Stimulated activated memory B cell treated with anti-CD40 and anti-IgM and Interleukin-4, amounts not matched to agents 10 μg/mL and 1 μg/mL and 100 μg/mL, for 72 hours (primary cell): ENCODE measurements around the gene CDK5RAP2.
"Not testable (repeated sequence)": the region's sequence is repeated elsewhere in the genome, so short reads cannot be mapped to it uniquely, and the experiment has no call there.

Experiments used
- ATAC-seq: fragments of 150-1000 bp; cut with Tn5 transposase; 2 replicates; pipeline ENCODE4 v1.10.0; 2021
- H3K27ac Mint-ChIP-seq: one replicate; pipeline ENCODE4 v1.8.0; 2022; ENCODE audit warnings: mild to moderate bottlenecking, mixed read lengths
- H3K27me3 Mint-ChIP-seq: one replicate; pipeline ENCODE4 v1.8.0; 2022; ENCODE audit warnings: mixed read lengths
- H3K36me3 Mint-ChIP-seq: one replicate; pipeline ENCODE4 v1.8.0; 2022; ENCODE audit warnings: mixed read lengths
- H3K4me1 Mint-ChIP-seq: one replicate; pipeline ENCODE4 v1.8.0; 2022; ENCODE audit warnings: mixed read lengths
- H3K4me3 Mint-ChIP-seq: one replicate; pipeline ENCODE4 v1.8.0; 2022; ENCODE audit warnings: mild to moderate bottlenecking, moderate library complexity, mixed read lengths
- H3K9me3 Mint-ChIP-seq: one replicate; pipeline ENCODE4 v1.8.0; 2022; ENCODE audit warnings: mixed read lengths

CDK5RAP2 gene

DNA sequence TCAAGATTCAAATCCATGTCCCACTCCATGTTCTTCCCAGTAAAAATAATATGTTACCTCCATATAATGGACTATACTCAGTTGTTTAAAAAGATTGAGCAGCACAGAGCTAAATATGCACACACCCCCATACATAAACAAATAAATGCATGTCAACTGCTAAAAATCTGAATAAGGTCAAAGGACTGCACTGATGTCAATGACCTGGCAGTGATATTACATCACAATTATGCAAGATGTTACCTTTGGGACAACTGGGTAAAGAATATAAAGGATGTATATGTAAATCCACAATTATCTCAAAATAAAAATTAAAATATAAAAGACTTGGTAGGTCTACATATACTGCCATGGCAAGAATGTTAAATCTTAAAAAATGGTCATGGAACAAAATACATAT lies 57.9 kb downstream of the CDK5RAP2 start:
- no peak overlapping the region for H3K4me3 Mint-ChIP-seq
- no peak overlapping the region for H3K27ac Mint-ChIP-seq
- H3K36me3 Mint-ChIP-seq, result peaks cover 73% of the 10 kb centered on the region
- no peak for ATAC-seq
- H3K27me3 Mint-ChIP-seq, result no peaks in the 10 kb centered on the region
- no peaks in the 10 kb centered on the region for H3K4me1 Mint-ChIP-seq
- H3K9me3 Mint-ChIP-seq, result no peaks in the 10 kb centered on the region

DNA sequence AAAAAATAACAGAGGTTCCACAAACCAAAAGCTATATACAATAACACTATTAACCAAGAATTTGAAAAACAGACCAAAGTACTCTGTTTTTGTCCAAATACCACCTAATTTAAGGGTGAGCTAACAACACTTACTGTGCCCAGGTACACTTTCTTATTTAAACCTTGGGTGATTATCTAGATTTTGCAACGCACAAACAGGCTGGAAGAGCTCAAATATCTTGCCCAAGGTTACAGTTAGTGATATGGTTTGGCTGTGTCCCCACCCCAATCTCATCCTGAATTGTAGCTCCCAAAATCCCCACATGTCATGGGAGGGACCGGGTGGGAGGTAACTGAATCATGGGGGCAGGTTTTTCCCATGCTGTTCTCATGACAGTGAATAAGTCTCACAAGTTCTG lies 58.9 kb downstream of the CDK5RAP2 start:
- peaks cover 73% of the 10 kb centered on the region for H3K36me3 Mint-ChIP-seq
- no peaks in the 10 kb centered on the region for H3K27me3 Mint-ChIP-seq
- no peak overlapping the region for H3K4me3 Mint-ChIP-seq
- peaks cover under 1% of the 10 kb centered on the region for H3K9me3 Mint-ChIP-seq
- H3K27ac Mint-ChIP-seq, result no peak overlapping the region
- no peak for ATAC-seq
- H3K4me1 Mint-ChIP-seq, result no peaks in the 10 kb centered on the region

DNA sequence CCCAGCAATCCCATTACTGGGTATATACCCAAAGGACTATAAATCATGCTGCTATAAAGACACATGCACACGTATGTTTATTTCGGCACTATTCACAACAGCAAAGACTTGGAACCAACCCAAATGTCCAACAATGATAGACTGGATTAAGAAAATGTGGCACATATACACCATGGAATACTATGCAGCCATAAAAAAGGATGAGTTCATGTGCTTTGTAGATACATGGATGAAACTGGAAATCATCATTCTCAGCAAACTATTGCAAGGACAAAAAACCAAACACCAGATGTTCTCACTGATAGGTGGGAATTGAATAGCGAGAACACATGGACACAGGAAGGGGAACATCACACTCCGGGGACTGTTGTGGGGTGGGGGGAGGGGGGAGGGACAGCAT lies 64.0 kb downstream of the CDK5RAP2 start:
- H3K27me3 Mint-ChIP-seq, H3K4me3 Mint-ChIP-seq, H3K4me1 Mint-ChIP-seq, H3K27ac Mint-ChIP-seq, H3K9me3 Mint-ChIP-seq, ATAC-seq: not testable (repeated sequence)
- H3K36me3 Mint-ChIP-seq, result peaks cover 91% of the 10 kb centered on the region

DNA sequence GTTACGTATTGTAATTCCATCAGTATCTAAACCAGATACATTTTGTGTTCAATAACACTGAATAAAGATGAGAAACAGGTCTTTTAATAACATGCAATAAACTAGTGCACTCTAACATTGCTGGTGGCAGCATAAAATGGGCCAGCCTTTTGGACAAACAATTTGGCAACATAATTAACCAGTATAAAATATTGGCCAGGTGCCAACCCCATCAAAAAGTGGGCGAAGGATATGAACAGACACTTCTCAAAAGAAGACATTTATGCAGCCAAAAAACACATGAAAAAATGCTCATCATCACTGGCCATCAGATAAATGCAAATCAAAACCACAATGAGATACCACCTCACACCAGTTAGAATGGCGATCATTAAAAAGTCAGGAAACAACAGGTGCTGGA lies 64.5 kb downstream of the CDK5RAP2 start:
- H3K4me3 Mint-ChIP-seq, H3K27me3 Mint-ChIP-seq, H3K9me3 Mint-ChIP-seq, ATAC-seq, H3K27ac Mint-ChIP-seq, H3K4me1 Mint-ChIP-seq: not testable (repeated sequence)
- peaks cover 94% of the 10 kb centered on the region for H3K36me3 Mint-ChIP-seq

DNA sequence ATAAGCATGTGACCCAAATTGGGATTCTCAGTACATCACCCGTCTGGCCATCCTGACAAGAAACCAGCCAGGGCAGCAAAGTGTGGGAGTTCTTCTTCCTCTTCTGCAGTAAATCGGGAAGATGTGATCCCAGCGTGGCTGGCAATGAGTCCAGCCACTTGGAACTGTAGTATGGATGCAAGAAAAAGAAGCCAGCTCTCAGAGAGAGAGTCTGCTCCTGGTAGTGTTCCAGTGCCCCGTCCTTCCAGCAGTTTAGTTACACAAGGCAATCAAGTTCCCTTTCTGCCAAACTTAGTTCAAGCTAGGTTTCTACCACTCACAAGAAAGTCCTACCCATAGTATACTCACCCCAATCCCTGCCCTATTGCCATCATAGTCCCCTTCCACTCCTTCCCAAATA lies 65.6 kb downstream of the CDK5RAP2 start:
- H3K4me3 Mint-ChIP-seq, result no peak overlapping the region
- peaks cover 100% of the 10 kb centered on the region for H3K36me3 Mint-ChIP-seq
- ATAC-seq, result no peak
- H3K27me3 Mint-ChIP-seq, result no peaks in the 10 kb centered on the region
- no peaks in the 10 kb centered on the region for H3K4me1 Mint-ChIP-seq
- H3K9me3 Mint-ChIP-seq, result peaks cover 2% of the 10 kb centered on the region
- H3K27ac Mint-ChIP-seq, result no peak overlapping the region

DNA sequence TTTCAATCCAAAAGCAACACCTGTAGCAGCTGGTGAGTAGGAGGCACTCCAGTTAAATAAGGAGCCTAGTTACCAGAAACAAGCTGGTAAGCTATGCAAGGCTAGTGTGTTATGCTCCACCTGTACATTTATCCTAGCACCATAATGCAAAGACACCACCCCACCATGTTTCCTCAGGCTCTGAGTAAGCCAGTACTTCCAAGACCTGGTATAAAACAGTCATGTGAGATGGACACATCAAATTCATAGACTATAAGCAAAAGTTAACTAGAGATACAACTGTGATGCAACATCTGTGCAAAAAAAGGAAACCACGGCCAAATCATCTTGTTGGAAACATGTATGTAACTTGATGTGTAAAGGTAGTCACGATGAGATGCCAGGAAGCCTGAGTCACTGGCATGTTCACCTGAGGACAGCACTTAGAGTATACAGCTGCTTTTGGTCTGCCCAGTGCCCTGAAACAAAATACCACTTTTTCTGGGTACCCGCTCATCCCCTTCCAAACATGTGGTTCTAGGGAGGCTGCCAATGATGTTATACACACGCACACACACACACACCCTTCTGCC lies 66.1 kb downstream of the CDK5RAP2 start:
- H3K27ac Mint-ChIP-seq, result no peak overlapping the region
- ATAC-seq, result no peak
- H3K4me3 Mint-ChIP-seq, result no peak overlapping the region
- H3K9me3 Mint-ChIP-seq, result peaks cover 2% of the 10 kb centered on the region
- H3K36me3 Mint-ChIP-seq, result peaks cover 100% of the 10 kb centered on the region
- H3K4me1 Mint-ChIP-seq, result no peaks in the 10 kb centered on the region
- no peaks in the 10 kb centered on the region for H3K27me3 Mint-ChIP-seq

DNA sequence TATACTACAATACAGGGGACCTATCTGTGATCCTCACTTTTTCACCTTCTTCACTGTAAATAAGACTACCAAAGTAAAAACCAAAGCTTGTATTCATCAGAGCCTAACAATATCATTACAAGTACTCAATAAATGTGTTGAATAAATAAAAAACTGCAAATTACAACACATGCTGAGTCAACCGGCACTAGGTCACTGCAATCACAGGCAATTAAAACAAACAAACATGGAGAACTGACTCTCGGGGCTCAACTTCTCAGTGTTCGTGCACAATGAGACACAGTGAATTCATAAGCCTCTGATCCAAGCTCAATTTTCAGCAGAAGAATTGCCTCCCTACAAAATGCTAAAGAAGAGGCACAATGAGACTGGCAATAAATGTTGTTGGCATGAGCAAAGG lies 69.2 kb downstream of the CDK5RAP2 start:
- Mint-ChIP-seq H3K4me1 (no peaks in the 10 kb centered on the region), H3K9me3 (peaks cover 5% of the 10 kb centered on the region), H3K4me3 (no peak overlapping the region), H3K36me3 (peaks cover 98% of the 10 kb centered on the region), H3K27ac (no peak overlapping the region), H3K27me3 (no peaks in the 10 kb centered on the region)
- ATAC-seq, result no peak

DNA sequence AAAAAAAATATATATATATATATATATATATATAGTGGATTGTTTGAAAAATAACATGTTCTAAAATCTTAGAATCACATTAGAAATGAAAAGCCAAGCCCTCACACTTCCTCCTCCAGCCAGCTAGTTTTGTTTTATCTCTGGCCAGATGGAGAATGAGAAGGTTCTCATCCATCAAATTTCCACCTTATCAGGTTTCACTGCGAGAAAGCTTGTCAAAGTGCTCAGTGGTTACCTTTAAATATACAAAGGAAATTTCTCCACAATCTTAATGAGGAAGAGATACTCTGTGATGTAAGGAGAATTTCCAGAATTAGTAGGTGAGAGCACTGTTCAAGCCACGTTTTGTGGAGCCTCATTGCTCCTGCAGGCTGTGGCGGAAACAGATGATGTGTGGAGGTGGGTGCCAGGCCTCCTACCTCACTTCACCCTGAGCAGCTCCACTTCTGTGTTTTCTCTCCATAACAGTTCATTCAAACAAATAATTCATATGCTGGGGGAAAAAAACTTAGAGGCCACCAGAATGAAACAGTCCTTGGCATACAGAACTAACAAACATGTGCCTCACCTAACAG lies 71.9 kb downstream of the CDK5RAP2 start:
- Mint-ChIP-seq H3K4me1 (no peaks in the 10 kb centered on the region), H3K27ac (no peak overlapping the region), H3K9me3 (peaks cover 5% of the 10 kb centered on the region), H3K4me3 (no peak overlapping the region), H3K27me3 (no peaks in the 10 kb centered on the region), H3K36me3 (peaks cover 97% of the 10 kb centered on the region)
- peak; percentile 43 for ATAC-seq

DNA sequence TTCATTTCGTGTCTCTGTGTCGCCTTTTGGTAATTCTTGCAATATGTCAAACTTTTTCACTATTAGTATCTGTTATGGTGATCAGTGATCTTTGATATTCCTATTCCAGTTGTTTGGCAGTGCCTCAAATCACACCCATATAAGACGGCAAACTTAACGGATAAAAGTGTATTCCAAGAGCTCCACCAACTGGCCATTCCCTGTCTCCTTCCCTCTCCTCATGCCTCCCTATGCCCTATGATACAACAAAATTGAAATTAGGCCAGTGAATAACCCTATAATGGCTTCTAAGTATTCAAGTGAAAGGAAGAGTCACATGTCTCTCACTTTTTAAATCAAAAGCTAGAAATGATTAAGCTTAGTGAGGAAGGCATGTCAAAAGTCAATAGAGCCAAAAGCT lies 74.8 kb downstream of the CDK5RAP2 start:
- H3K27me3 Mint-ChIP-seq, result no peaks in the 10 kb centered on the region
- H3K27ac Mint-ChIP-seq, result no peak overlapping the region
- H3K9me3 Mint-ChIP-seq, result peaks cover 5% of the 10 kb centered on the region
- H3K4me3 Mint-ChIP-seq, result no peak overlapping the region
- no peak for ATAC-seq
- peaks cover 94% of the 10 kb centered on the region for H3K36me3 Mint-ChIP-seq
- no peaks in the 10 kb centered on the region for H3K4me1 Mint-ChIP-seq

DNA sequence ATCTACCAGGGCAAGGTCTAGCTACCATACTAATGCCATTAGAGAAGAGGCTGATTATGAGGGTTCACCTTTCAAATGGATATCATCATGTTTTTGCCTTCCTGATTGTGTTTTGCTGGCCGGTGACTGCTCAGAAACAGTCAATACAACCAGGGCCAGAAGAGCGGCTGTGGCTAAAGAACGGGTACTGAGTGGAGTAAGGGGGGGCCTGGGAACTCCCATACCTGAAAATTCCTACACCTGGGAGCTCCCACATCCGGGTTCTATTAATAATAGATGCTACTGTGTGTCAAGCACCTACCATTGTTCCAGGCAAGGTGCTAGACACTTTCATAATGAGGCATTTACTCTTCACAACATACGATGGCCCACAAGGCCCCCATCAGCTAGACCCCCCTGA lies 79.2 kb downstream of the CDK5RAP2 start:
- Mint-ChIP-seq H3K4me3 (no peak overlapping the region), H3K27ac (no peak overlapping the region), H3K36me3 (peaks cover 60% of the 10 kb centered on the region)

DNA sequence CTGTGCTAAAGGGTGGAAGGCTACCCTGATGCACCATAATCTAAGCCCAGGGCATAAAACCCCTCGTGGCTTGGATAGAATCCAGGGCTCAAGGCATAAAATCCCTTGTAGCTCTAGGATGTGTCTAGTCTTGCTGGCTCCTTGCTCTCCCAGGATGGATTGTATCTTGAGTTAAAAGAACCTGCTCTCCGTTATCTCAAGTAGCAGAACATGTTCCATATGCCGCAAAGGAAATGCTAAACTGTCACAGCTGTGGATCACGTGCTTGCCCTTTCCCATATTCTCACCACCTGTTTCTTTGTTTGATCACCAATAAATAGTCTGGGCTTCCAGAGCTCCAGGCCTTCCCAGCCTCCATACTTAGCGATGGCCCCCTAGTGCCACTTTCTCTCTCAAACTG lies 82.1 kb downstream of the CDK5RAP2 start:
- not testable (repeated sequence) for H3K9me3 Mint-ChIP-seq, ATAC-seq, H3K4me3 Mint-ChIP-seq, H3K4me1 Mint-ChIP-seq, H3K27me3 Mint-ChIP-seq, H3K27ac Mint-ChIP-seq
- H3K36me3 Mint-ChIP-seq, result peaks cover 48% of the 10 kb centered on the region

More for the DNA sequence above, 79.2 kb downstream of the CDK5RAP2 start:
- no peak for ATAC-seq
- Mint-ChIP-seq H3K27me3 (no peaks in the 10 kb centered on the region), H3K4me1 (no peaks in the 10 kb centered on the region), H3K9me3 (peaks cover 4% of the 10 kb centered on the region)

DNA sequence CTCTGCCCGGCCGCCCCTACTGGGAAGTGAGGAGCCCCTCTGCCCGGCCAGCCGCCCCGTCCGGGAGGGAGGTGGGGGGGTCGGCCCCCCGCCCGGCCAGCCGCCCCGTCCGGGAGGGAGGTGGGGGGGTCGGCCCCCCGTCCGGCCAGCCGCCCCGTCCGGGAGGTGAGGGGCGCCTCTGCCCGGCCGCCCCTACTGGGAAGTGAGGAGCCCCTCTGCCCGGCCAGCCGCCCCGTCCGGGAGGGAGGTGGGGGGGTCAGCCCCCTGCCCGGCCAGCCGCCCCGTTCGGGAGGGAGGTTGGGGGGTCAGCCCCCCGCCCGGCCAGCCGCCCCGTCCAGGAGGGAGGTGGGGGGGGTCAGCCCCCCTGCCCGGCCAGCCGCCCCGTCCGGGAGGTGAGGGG lies 83.5 kb downstream of the CDK5RAP2 start:
- not testable (repeated sequence) for H3K9me3 Mint-ChIP-seq, H3K4me3 Mint-ChIP-seq, ATAC-seq, H3K27ac Mint-ChIP-seq, H3K27me3 Mint-ChIP-seq, H3K4me1 Mint-ChIP-seq
- H3K36me3 Mint-ChIP-seq, result peaks cover 36% of the 10 kb centered on the region

DNA sequence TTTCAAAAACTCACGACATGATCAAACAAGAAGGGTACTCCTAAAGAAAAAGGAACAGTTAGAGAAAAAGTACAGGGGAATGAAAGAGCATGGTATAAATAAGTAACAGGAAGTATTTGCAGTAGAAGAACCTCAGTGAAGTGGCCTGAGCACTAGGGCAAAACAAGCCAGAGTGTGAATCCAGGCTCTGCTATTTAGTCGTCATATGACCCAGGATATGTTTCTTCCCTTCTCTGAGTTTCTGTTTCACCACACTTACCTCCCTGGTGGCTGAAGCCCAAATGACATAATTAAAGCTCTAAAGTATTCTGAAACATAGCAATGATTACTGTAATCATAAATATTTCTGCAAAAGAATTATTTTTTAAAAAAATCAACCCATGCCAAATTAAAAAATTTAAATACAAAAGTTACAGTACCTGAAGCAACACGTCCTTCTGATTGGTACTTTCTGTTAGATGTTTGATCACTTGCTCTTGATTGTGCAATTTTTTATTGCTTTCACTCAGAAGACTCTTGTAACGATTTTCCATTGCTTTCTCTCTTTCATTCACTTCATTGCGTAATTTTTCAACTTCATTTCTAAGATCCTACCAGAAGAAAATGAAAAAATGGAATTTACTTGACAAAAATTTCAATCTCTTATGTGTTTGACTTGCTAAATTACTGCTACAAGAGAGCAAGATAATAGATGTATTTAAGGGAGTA lies 88.9 kb downstream of the CDK5RAP2 start:
- Mint-ChIP-seq H3K27ac (no peak overlapping the region), H3K4me1 (peaks cover 12% of the 10 kb centered on the region), H3K9me3 (no peaks in the 10 kb centered on the region), H3K36me3 (peaks cover 62% of the 10 kb centered on the region), H3K4me3 (no peak overlapping the region), H3K27me3 (no peaks in the 10 kb centered on the region)
- peak; percentile 51 for ATAC-seq

DNA sequence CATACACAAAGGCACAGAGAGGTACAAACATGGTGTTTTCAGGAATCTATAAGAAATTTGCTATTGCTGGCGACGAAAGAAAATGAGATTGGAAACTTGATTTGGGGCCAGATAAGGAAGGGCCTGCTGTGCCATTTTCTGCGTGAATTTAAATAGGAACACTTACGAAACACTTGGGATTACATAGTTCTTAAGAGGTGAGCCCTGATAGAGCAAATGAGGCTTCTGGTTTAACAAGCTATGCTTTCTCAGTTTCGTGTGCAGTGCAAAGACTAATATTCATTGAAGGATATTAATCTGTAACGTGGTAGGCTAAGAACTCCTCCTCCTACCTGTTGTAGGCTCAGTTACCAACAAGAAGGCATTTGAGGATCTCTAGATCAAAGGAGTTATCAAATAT lies 93.1 kb downstream of the CDK5RAP2 start:
- no peaks in the 10 kb centered on the region for H3K27me3 Mint-ChIP-seq
- H3K4me1 Mint-ChIP-seq, result peaks cover 18% of the 10 kb centered on the region
- no peak overlapping the region for H3K4me3 Mint-ChIP-seq
- H3K27ac Mint-ChIP-seq, result no peak overlapping the region
- H3K9me3 Mint-ChIP-seq, result no peaks in the 10 kb centered on the region
- peaks cover 74% of the 10 kb centered on the region for H3K36me3 Mint-ChIP-seq
- ATAC-seq, result no peak

DNA sequence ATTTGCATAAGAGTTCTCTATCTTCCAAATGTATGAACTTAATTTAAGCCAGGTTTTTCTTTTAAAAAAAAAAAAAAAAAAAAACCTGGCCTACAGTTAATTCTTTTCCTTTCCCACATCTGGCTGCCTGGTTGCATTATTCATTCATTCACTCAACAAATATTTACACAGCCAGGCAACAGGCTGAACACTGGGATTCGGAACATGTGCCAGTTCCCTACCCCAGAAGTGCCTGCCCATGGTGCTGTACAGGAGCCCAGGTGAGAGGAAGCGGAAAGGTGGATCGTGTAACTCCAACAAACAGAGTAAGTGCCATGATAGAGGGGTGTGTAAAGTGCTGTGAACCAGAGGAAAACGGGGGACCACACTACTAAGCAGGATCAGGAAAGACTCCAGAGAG lies 93.6 kb downstream of the CDK5RAP2 start:
- no peak for ATAC-seq
- Mint-ChIP-seq H3K36me3 (peaks cover 74% of the 10 kb centered on the region), H3K4me3 (no peak overlapping the region), H3K4me1 (peaks cover 15% of the 10 kb centered on the region), H3K9me3 (no peaks in the 10 kb centered on the region), H3K27me3 (no peaks in the 10 kb centered on the region), H3K27ac (no peak overlapping the region)

DNA sequence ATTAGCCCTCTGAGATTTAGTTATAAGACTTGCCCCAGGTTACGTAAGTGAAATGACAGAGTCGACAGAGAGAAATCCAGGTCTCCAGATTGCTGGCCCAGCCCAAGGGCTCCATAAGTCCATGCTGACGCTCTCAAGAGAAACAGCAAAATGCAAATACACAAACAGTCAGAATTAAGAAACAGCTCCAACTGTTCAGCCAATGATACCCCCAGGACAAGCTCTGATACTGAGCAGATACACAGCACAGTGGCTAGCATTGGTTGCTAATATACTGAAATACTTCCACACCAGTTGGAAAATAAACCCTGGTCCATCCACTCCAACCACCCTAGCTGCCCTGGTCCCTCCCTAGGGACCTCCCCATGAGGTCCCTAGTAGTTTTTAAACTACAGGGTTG lies 94.2 kb downstream of the CDK5RAP2 start:
- no peak overlapping the region for H3K4me3 Mint-ChIP-seq
- H3K27me3 Mint-ChIP-seq, result no peaks in the 10 kb centered on the region
- H3K9me3 Mint-ChIP-seq, result no peaks in the 10 kb centered on the region
- peaks cover 72% of the 10 kb centered on the region for H3K36me3 Mint-ChIP-seq
- no peak overlapping the region for H3K27ac Mint-ChIP-seq
- H3K4me1 Mint-ChIP-seq, result peaks cover 10% of the 10 kb centered on the region
- ATAC-seq, result no peak
